ENCODE results near the gene KATNAL2.

KATNAL2 gene

GRCh38 chr18:46917108-46917802 is at the start of gene KATNAL2, which contains the start of gene PIAS2:
TSS of gene KATNAL2 (plus strand) at chr18:46917602. CDS start at chr18:46946873, 29,271 bp downstream.
TSS of gene PIAS2 (minus strand) at chr18:46917507. CDS start at chr18:46917345, 162 bp downstream.
- Histone ChIP-seq H3K4me1 (ENCODE audit: control insufficient read depth, insufficient read depth, low read length) (peaks cover 8% of the 10 kb centered on the region), H3K27ac (ENCODE audit: low read depth, low read length) (peak within 1 kb of the TSS; percentile 96), H3K36me3 (ENCODE audit: control insufficient read depth, insufficient read depth, low read length) (no peaks in the 10 kb centered on the region), H3K9ac (ENCODE audit: low read length) (peak within 1 kb of the TSS; percentile 45), H3K4me3 (ENCODE audit: low read length) (peak within 1 kb of the TSS; percentile 65), H3K27me3 (ENCODE audit: control insufficient read depth, insufficient read depth, low read length) (no peaks in the 10 kb centered on the region)

GRCh38 chr18:46868169-46868921 is 49.1 kb upstream of the KATNAL2 start:
- H3K27me3 ChIP-seq (ENCODE audit: control insufficient read depth, insufficient read depth, low read length) = no peaks in the 10 kb centered on the region
- H3K4me3 ChIP-seq (ENCODE audit: low read length) = no peak overlapping the region
- H3K27ac ChIP-seq (ENCODE audit: low read depth, low read length) = no peak overlapping the region

DNA sequence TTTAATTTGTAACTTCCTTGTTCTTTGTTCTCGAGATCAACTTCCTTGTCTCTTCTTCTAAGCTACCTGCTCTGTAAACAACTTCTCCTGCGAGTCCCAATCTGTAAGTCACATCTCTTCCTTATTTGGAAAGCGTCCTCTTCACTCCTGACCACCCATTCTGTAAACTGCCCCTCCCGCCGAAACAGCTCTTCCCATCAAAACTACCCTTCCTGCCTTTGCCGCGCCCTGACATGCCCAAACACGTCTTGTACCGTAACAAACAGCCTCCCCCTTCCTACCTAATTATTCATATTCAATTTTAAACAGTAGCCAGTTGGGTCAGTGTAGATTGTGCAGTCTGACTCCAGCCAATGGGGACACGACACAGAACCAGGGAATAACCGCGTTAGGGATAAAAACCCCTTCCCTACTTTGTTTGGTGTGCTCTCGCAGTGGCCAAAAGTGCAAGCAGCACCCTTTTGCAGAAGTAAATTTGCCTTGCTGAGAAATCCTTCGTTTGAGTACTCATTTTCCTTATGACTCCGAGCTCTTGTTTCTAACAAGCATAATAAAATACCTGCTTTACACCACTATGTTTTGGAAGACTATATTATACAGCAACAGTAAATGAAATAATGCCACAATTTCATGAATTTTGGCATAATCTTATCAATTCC is 39.9 kb upstream of the KATNAL2 start:
- Histone ChIP-seq H3K27me3 (ENCODE audit: control insufficient read depth, insufficient read depth, low read length) (no peaks in the 10 kb centered on the region), H3K4me1 (ENCODE audit: control insufficient read depth, insufficient read depth, low read length) (no peaks in the 10 kb centered on the region), H3K36me3 (ENCODE audit: control insufficient read depth, insufficient read depth, low read length) (no peaks in the 10 kb centered on the region), H3K27ac (ENCODE audit: low read depth, low read length) (no peak overlapping the region), H3K4me3 (ENCODE audit: low read length) (no peak overlapping the region), H3K9ac (ENCODE audit: low read length) (no peak overlapping the region)

More at GRCh38 chr18:46868169-46868921, 49.1 kb upstream of the KATNAL2 start:
- no peak overlapping the region for H3K9ac ChIP-seq (ENCODE audit: low read length)
- H3K36me3 ChIP-seq (ENCODE audit: control insufficient read depth, insufficient read depth, low read length) = no peaks in the 10 kb centered on the region
- H3K4me1 ChIP-seq (ENCODE audit: control insufficient read depth, insufficient read depth, low read length) = no peaks in the 10 kb centered on the region

GRCh38 chr18:46883180-46883579 is 34.2 kb upstream of the KATNAL2 start:
- no peak overlapping the region for H3K4me3 ChIP-seq (ENCODE audit: low read length)
- H3K27ac ChIP-seq (ENCODE audit: low read depth, low read length) = no peak overlapping the region
- no peak overlapping the region for H3K9ac ChIP-seq (ENCODE audit: low read length)
- H3K27me3 ChIP-seq (ENCODE audit: control insufficient read depth, insufficient read depth, low read length) = no peaks in the 10 kb centered on the region
- no peaks in the 10 kb centered on the region for H3K36me3 ChIP-seq (ENCODE audit: control insufficient read depth, insufficient read depth, low read length)
- no peaks in the 10 kb centered on the region for H3K4me1 ChIP-seq (ENCODE audit: control insufficient read depth, insufficient read depth, low read length)

DNA sequence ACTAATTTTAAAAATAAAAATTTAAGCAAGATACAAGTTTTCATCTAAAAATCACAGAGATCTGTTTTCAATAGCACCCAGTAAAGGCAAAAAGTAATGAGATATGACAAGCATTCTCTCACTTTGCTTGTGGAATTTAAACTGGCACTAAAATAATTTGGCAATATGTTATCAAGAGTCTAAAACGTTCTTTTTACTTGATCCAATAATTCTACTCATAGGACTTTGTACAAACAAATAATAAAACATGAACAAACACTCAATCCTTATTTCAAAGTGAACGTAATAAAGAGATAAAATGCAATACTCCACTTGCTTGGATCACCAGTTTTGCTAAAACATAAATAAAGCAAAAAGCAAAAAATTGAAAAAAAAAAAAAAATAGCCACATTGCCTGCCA is 30.5 kb upstream of the KATNAL2 start:
- no peak overlapping the region for H3K4me3 ChIP-seq (ENCODE audit: low read length)
- H3K27ac ChIP-seq (ENCODE audit: low read depth, low read length) = no peak overlapping the region
- H3K9ac ChIP-seq (ENCODE audit: low read length) = no peak overlapping the region
- no peaks in the 10 kb centered on the region for H3K4me1 ChIP-seq (ENCODE audit: control insufficient read depth, insufficient read depth, low read length)
- H3K36me3 ChIP-seq (ENCODE audit: control insufficient read depth, insufficient read depth, low read length) = peaks cover 6% of the 10 kb centered on the region
- H3K27me3 ChIP-seq (ENCODE audit: control insufficient read depth, insufficient read depth, low read length) = no peaks in the 10 kb centered on the region

DNA sequence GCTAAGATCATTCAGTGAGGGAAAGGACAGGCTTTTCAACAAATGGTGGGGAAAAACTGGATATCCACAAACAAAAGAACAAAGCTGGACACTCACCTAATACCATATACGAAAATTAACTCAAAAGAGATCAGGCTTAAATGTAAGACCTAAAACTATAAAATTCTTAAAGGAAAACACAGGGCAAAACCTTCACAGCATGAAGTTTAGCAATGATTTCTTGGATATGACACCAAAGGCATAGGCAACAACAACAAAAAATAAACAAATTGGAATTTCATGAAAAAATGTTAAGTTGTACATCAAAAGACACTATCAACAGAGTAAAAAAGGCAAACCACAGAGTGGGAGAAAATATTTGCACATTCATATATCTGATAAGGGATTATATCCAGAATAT is 28.4 kb upstream of the KATNAL2 start:
- no peaks in the 10 kb centered on the region for H3K4me1 ChIP-seq (ENCODE audit: control insufficient read depth, insufficient read depth, low read length)
- H3K36me3 ChIP-seq (ENCODE audit: control insufficient read depth, insufficient read depth, low read length) = peaks cover 6% of the 10 kb centered on the region
- no peak overlapping the region for H3K4me3 ChIP-seq (ENCODE audit: low read length)
- H3K27me3 ChIP-seq (ENCODE audit: control insufficient read depth, insufficient read depth, low read length) = no peaks in the 10 kb centered on the region
- no peak overlapping the region for H3K27ac ChIP-seq (ENCODE audit: low read depth, low read length)
- H3K9ac ChIP-seq (ENCODE audit: low read length) = no peak overlapping the region

DNA sequence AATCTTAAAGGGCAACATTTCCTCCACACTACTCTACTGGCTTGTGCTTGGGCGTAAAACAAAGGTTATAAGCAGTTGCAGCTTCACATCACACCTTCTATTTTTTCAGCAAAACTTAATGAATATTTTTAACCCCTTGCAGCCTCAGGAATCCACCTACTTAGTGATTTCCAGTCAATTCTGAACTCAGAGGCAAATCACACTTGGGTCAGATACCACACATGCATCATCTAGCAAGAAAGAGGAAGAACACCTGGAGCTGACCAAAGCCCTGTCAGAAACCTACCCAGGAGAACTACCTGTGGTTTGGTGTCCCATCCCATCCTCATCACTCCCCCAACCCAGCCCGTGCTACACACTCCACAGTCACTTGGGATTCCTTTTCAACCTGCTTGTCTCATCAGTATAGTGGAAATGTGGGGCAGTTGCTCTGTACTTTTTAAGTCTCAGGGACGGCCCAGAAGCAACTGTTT is 25.6 kb upstream of the KATNAL2 start:
- no peak overlapping the region for H3K27ac ChIP-seq (ENCODE audit: low read depth, low read length)
- no peaks in the 10 kb centered on the region for H3K4me1 ChIP-seq (ENCODE audit: control insufficient read depth, insufficient read depth, low read length)
- peaks cover 6% of the 10 kb centered on the region for H3K36me3 ChIP-seq (ENCODE audit: control insufficient read depth, insufficient read depth, low read length)
- H3K4me3 ChIP-seq (ENCODE audit: low read length) = no peak overlapping the region
- H3K9ac ChIP-seq (ENCODE audit: low read length) = no peak overlapping the region
- H3K27me3 ChIP-seq (ENCODE audit: control insufficient read depth, insufficient read depth, low read length) = no peaks in the 10 kb centered on the region

- Histone ChIP-seq H3K27ac (ENCODE audit: low read depth, low read length) (no peak overlapping the region), H3K4me1 (ENCODE audit: control insufficient read depth, insufficient read depth, low read length) (no peaks in the 10 kb centered on the region)
Measured at GRCh38 chr18:46892842-46893241, 24.6 kb upstream of the KATNAL2 start.

GRCh38 chr18:46893360-46893759 is 24.0 kb upstream of the KATNAL2 start:
- Histone ChIP-seq H3K4me3 (ENCODE audit: low read length) (no peak overlapping the region), H3K27ac (ENCODE audit: low read depth, low read length) (no peak overlapping the region), H3K4me1 (ENCODE audit: control insufficient read depth, insufficient read depth, low read length) (no peaks in the 10 kb centered on the region), H3K27me3 (ENCODE audit: control insufficient read depth, insufficient read depth, low read length) (no peaks in the 10 kb centered on the region), H3K9ac (ENCODE audit: low read length) (no peak overlapping the region), H3K36me3 (ENCODE audit: control insufficient read depth, insufficient read depth, low read length) (peaks cover 6% of the 10 kb centered on the region)

More at GRCh38 chr18:46892842-46893241, 24.6 kb upstream of the KATNAL2 start:
- Histone ChIP-seq H3K9ac (ENCODE audit: low read length) (no peak overlapping the region), H3K36me3 (ENCODE audit: control insufficient read depth, insufficient read depth, low read length) (peaks cover 6% of the 10 kb centered on the region), H3K4me3 (ENCODE audit: low read length) (no peak overlapping the region), H3K27me3 (ENCODE audit: control insufficient read depth, insufficient read depth, low read length) (no peaks in the 10 kb centered on the region)

GRCh38 chr18:46894124-46894523 is 23.3 kb upstream of the KATNAL2 start:
- no peaks in the 10 kb centered on the region for H3K4me1 ChIP-seq (ENCODE audit: control insufficient read depth, insufficient read depth, low read length)
- no peak overlapping the region for H3K9ac ChIP-seq (ENCODE audit: low read length)
- no peaks in the 10 kb centered on the region for H3K27me3 ChIP-seq (ENCODE audit: control insufficient read depth, insufficient read depth, low read length)
- no peak overlapping the region for H3K27ac ChIP-seq (ENCODE audit: low read depth, low read length)
- H3K4me3 ChIP-seq (ENCODE audit: low read length) = no peak overlapping the region
- peaks cover 6% of the 10 kb centered on the region for H3K36me3 ChIP-seq (ENCODE audit: control insufficient read depth, insufficient read depth, low read length)

- Histone ChIP-seq H3K9ac (ENCODE audit: low read length) (no peak overlapping the region), H3K4me3 (ENCODE audit: low read length) (no peak overlapping the region), H3K27ac (ENCODE audit: low read depth, low read length) (no peak overlapping the region), H3K4me1 (ENCODE audit: control insufficient read depth, insufficient read depth, low read length) (no peaks in the 10 kb centered on the region), H3K27me3 (ENCODE audit: control insufficient read depth, insufficient read depth, low read length) (no peaks in the 10 kb centered on the region), H3K36me3 (ENCODE audit: control insufficient read depth, insufficient read depth, low read length) (no peaks in the 10 kb centered on the region)
Measured at GRCh38 chr18:46899274-46899948, 18.0 kb upstream of the KATNAL2 start.

DNA sequence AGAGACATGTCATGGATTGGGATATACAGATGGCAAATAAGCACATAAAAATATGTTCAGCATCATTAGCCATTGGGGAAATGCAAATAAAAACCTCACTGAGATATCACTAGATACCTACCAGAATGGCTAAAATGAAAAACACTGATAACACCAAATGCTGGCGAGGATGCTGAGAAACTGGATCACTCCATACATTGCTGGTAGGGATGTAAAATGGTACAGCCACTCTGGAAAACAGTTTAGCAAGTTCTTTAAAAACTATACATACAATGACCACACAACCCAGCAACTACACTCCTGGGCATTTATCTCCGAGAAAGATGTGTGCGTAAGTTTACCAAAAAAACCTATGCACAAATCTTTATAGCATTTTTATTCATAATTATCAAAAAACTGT is 14.0 kb upstream of the KATNAL2 start:
- Histone ChIP-seq H3K27me3 (ENCODE audit: control insufficient read depth, insufficient read depth, low read length) (no peaks in the 10 kb centered on the region), H3K4me1 (ENCODE audit: control insufficient read depth, insufficient read depth, low read length) (no peaks in the 10 kb centered on the region), H3K4me3 (ENCODE audit: low read length) (no peak overlapping the region), H3K27ac (ENCODE audit: low read depth, low read length) (no peak overlapping the region), H3K36me3 (ENCODE audit: control insufficient read depth, insufficient read depth, low read length) (no peaks in the 10 kb centered on the region), H3K9ac (ENCODE audit: low read length) (no peak overlapping the region)

Measured in rectal smooth muscle tissue (tissue), 1 donor.